Spleen (tissue), 11 donors: Measurements from ENCODE around the gene SLC12A5. TPM values are rescaled to one million over a fixed set of nuclear protein-coding genes. Genes with fewer than 3 reads are reported as not detected.

Experiments
- DNase-seq: peaks from one replicate; pipeline ENCODE4 v3.0.0-alpha.2; 2020
- H3K27ac ChIP-seq, 8 donors: fragments of 200-600 bp; sonication (generic) in 7 of 8; 1 replicate in 4 of 8; 2 replicates in 4 of 8; pipeline versions ENCODE4 v1.5.0 to v1.8.0; 2016 to 2021; ENCODE audit warnings: inconsistent platforms in 4 of 8, mild to moderate bottlenecking in 4 of 8, moderate library complexity in 1 of 8
- H3K27me3 ChIP-seq, 7 donors: fragments of 200-600 bp; sonication (generic) in 6 of 7; replicated peaks in 1 of 7; 1 replicate in 4 of 7; 2 replicates in 3 of 7; pipeline versions ENCODE4 v1.5.0 to v1.8.0; 2016 to 2021; ENCODE audit warnings: inconsistent platforms in 3 of 7, mild to moderate bottlenecking in 1 of 7
- H3K36me3 ChIP-seq, 6 donors: fragments of 200-600 bp; sonication (generic) in 5 of 6; 1 replicate in 4 of 6; 2 replicates in 2 of 6; pipeline versions ENCODE4 v1.5.0 to v1.8.0; 2016 to 2021; ENCODE audit warnings: inconsistent platforms in 2 of 6
- H3K4me1 ChIP-seq, 6 donors: fragments of 200-600 bp; sonication (generic) in 5 of 6; 1 replicate in 3 of 6; 2 replicates in 3 of 6; pipeline versions ENCODE4 v1.5.0 to v1.8.0; 2016 to 2021; ENCODE audit warnings: inconsistent platforms in 3 of 6
- H3K4me3 ChIP-seq, 8 donors: fragments of 200-600 bp; sonication (generic) in 7 of 8; 1 replicate in 4 of 8; 2 replicates in 4 of 8; pipeline versions ENCODE4 v1.5.0 to v1.8.0; 2016 to 2021; ENCODE audit warnings: inconsistent platforms in 4 of 8, mild to moderate bottlenecking in 4 of 8, moderate library complexity in 2 of 8
- H3K9me3 ChIP-seq, 8 donors: fragments of 200-600 bp; sonication (generic) in 7 of 8; 1 replicate in 4 of 8; 2 replicates in 4 of 8; pipeline versions ENCODE4 v1.5.0 to v1.8.0; 2016 to 2021; ENCODE audit warnings: inconsistent platforms in 4 of 8
- POLR2A ChIP-seq, 3 donors: fragments of 450-650 bp; IDR thresholded peaks; one replicate each; pipeline ENCODE4 v1.5.1; 2017; ENCODE audit warnings: antibody characterized with exemption in 3 of 3, mild to moderate bottlenecking in 1 of 3
- POLR2AphosphoS5 ChIP-seq, 3 donors: sonication (generic); formaldehyde crosslinking; IDR thresholded peaks; one replicate each; pipeline ENCODE4 v1.5.1; 2017; ENCODE audit warnings: antibody characterized with exemption in 3 of 3
- WGBS, 5 donors: extraction: QIAGEN DNeasy Blood & Tissue Kit in 3 of 5; methylation state at CpG; one replicate each; pipeline versions ENCODE4 v1.1.5 to v1.1.7; 2013 to 2018; 5-methylcytosine and 5-hydroxymethylcytosine counted together
- intact Hi-C: fragments of 100-400 bp; cut with DNase I; formaldehyde crosslinking; loops from one replicate; pipeline ENCODE4 v1.15.0; 2023; ENCODE audit warnings: low total_unique reads
- polyA plus RNA-seq, 3 donors: library from polyadenylated mRNA; stranded (reverse); fragments of 200-250 nt; gene quantifications; one replicate each; pipeline ENCODE4 v1.2.1, GENCODE V29; 2013
- total RNA-seq, 7 donors: library from RNA; depleted of rRNA in 3 of 7; stranded (reverse); fragments of >200 nt in 3 of 7; fragmentation: NEBNext Ultra II Directional in 4 of 7; extraction: Animal tissue kit (Norgen Biotek cat#: 25700) in 4 of 7; gene quantifications; one replicate each; pipeline versions ENCODE4 v1.1.0 to v1.2.1, GENCODE V29; 2016 to 2021
- TF ChIP-seq, protein P1 (sequence below), 11 experiments: fragments of 200-600 bp in 7 of 11; fragments of 450-650 bp in 4 of 11; sonication (generic) in 4 of 11; IDR thresholded peaks in 8 of 11; conservative IDR thresholded peaks in 3 of 11; 1 replicate in 7 of 11; 2 replicates in 4 of 11; pipeline versions ENCODE4 v1.4.0 to v1.8.0; 2016 to 2021; ENCODE audit warnings: antibody characterized with exemption in 11 of 11, inconsistent platforms in 4 of 11, mild to moderate bottlenecking in 1 of 11
- donor health status: healthy with polysubstance abuse.
- donor health status: DM: no; HTN: no; CAD: no; lungs with moderate emphysema.
- donor health status: DM: no; HTN: no; CAD: no.
- donor health status: Bipolar disorder and iron deficiency.
- donor health status: healthy.
- donor health status: DM: no; HTN: no; CAD: no.
- donor health status: DM: yes; HTN: yes; CAD: no.

The SLC12A5 gene
- total and polyA plus RNA-seq, 10 donors, result 0.20 to 8.7 (median 2.7) TPM

DNA sequence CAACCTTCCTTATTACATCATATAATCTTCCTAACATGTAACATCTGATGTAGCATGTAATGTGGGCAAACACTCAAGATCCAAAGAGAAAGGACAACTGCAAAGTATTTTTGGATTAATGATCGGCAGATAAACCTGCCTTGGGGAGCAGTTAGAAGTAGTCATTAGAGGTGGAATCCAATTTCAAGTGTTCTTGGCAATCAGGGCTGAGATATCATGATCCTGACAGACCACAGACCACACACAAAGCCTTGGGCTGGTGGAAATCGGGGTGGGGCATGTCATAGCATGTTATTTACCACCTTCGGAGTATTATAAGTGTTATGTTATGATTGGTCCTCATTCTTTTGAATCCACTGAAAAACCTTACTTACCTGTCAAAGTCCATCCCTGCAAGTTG is 44.4 kb downstream of the SLC12A5 start:
- H3K4me3 ChIP-seq, result no peak overlapping the region
- DNase-seq, result no peak
- H3K9me3 ChIP-seq, result no peaks in the 10 kb centered on the region
- peaks cover 3 to 82% (median 55%) of the 10 kb centered on the region in 6 donors for H3K36me3 ChIP-seq
- H3K27ac ChIP-seq, result no peak overlapping the region
- 90 to 95% (median 92%) methylated on average over 3 of the region's 3 CpGs for WGBS, 5 donors
- intact Hi-C loops, result no loop called here
- TF ChIP-seq, protein P1, sequence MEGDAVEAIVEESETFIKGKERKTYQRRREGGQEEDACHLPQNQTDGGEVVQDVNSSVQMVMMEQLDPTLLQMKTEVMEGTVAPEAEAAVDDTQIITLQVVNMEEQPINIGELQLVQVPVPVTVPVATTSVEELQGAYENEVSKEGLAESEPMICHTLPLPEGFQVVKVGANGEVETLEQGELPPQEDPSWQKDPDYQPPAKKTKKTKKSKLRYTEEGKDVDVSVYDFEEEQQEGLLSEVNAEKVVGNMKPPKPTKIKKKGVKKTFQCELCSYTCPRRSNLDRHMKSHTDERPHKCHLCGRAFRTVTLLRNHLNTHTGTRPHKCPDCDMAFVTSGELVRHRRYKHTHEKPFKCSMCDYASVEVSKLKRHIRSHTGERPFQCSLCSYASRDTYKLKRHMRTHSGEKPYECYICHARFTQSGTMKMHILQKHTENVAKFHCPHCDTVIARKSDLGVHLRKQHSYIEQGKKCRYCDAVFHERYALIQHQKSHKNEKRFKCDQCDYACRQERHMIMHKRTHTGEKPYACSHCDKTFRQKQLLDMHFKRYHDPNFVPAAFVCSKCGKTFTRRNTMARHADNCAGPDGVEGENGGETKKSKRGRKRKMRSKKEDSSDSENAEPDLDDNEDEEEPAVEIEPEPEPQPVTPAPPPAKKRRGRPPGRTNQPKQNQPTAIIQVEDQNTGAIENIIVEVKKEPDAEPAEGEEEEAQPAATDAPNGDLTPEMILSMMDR (IDR thresholded peaks at IDR 0.05 in 8 of 11, conservative IDR thresholded peaks at IDR 0.05 in 3 of 11), result no peak
- TF ChIP-seq POLR2A (IDR thresholded peaks at IDR 0.05) (no peak), POLR2AphosphoS5 (IDR thresholded peaks at IDR 0.05) (no peak)
- H3K27me3 ChIP-seq, result no peaks in the 10 kb centered on the region
- no peaks in the 10 kb centered on the region for H3K4me1 ChIP-seq

DNA sequence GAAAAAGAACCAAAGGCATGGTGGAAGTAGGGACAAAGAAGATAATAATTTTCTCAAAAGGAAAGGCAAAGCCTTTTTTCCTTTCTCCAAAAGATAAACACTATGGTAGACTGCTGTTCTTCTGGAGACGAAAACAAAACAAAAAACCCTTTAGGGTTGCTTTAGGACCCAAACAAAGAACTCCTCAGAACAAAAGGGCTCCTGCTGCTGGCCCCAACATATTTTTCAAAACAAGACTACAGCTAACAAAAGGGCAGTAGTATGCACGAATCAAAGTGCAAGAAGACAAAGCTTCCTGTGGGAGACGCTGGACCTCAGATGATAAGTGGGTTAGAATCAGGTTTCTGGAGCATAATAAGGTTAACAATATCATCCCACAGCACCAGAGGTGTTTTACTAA is 45.0 kb downstream of the SLC12A5 start:
- intact Hi-C loops, result no loop called here
- TF ChIP-seq POLR2AphosphoS5 (IDR thresholded peaks at IDR 0.05) (no peak), POLR2A (IDR thresholded peaks at IDR 0.05) (no peak)
- TF ChIP-seq, protein P1 (IDR thresholded peaks at IDR 0.05 in 8 of 11, conservative IDR thresholded peaks at IDR 0.05 in 3 of 11), result no peak

DNA sequence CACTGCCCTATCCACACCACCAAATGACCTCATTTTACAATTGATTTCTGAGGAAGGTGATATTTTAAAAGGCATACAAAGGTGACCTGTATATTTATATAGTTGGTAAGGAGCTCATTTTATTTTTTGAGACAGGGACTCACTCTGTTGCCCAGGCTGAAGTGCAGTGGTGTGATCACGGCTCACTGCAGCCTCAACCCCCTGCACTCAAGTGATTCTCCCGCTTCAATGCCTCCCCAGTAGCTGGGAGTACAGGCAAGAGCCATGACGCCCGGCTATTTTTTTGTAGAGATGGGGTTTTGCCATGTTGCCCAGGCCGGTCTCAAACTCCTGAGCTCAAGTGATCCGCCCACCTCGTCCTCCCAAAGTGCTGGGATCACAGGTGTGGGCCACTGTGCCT is 47.8 kb downstream of the SLC12A5 start:
- H3K27me3 ChIP-seq, result no peaks in the 10 kb centered on the region
- WGBS, 5 donors, result 88 to 97% (median 91%) methylated on average over 7 of the region's 7 CpGs
- H3K36me3 ChIP-seq, result peaks cover 0 to 74% (median 46%) of the 10 kb centered on the region in 6 donors
- no peaks in the 10 kb centered on the region for H3K9me3 ChIP-seq
- peaks cover 0 to 31% (median 14%) of the 10 kb centered on the region in 6 donors for H3K4me1 ChIP-seq
- TF ChIP-seq POLR2AphosphoS5 (IDR thresholded peaks at IDR 0.05), result no peak
- TF ChIP-seq, protein P1 (IDR thresholded peaks at IDR 0.05 in 8 of 11, conservative IDR thresholded peaks at IDR 0.05 in 3 of 11), result no peak
- no peak for TF ChIP-seq POLR2A (IDR thresholded peaks at IDR 0.05)
- H3K4me3 ChIP-seq, result no peak overlapping the region
- DNase-seq, result no peak
- intact Hi-C loops, result no loop called here
- H3K27ac ChIP-seq, result no peak overlapping the region

More for the DNA sequence above, 45.0 kb downstream of the SLC12A5 start:
- 83 to 92% (median 86%) methylated on average over 3 of the region's 3 CpGs for WGBS, 5 donors
- Histone ChIP-seq H3K4me3 (no peak overlapping the region), H3K36me3 (peaks cover 3 to 82% (median 55%) of the 10 kb centered on the region in 6 donors), H3K27me3 (no peaks in the 10 kb centered on the region), H3K9me3 (no peaks in the 10 kb centered on the region), H3K4me1 (peaks cover 0 to 4% (median 0%) of the 10 kb centered on the region in 6 donors), H3K27ac (no peak overlapping the region)
- DNase-seq, result no peak

DNA sequence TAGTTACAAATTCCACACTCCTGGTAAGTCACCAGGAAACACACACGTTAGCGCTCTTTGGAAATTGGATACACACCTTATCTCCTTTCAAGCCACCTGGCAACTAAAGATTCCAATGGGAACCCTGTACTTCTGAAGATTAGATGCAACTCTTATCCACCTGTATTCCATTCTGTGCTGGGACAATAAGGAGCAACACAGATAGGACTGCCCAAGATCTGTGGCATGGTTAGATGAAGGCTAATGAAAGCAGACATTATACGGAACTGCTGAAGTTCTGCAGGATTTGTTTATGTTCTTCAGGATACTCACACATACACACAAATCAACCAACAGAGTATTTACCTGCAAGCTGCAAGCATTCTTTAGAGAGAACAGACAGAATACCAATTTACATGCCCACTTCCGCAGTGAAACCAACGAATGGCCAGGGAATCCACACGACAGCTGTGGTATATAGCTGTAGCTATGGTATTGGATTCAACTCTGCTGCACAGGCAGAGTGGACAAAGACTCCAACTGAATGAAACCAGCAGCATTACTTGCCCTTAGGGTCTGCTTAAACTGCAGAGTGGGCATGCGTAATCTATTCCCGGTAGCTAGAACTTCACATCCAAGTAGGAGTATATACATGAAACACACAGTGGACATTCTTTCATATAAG is 48.8 kb downstream of the SLC12A5 start:
- no peak for DNase-seq
- Histone ChIP-seq H3K27ac (no peak overlapping the region), H3K9me3 (no peaks in the 10 kb centered on the region), H3K27me3 (no peaks in the 10 kb centered on the region), H3K36me3 (peaks cover 0 to 69% (median 45%) of the 10 kb centered on the region in 6 donors), H3K4me1 (peaks cover 0 to 41% (median 24%) of the 10 kb centered on the region in 6 donors), H3K4me3 (no peak overlapping the region)
- TF ChIP-seq POLR2A (IDR thresholded peaks at IDR 0.05) (no peak), POLR2AphosphoS5 (IDR thresholded peaks at IDR 0.05) (no peak)
- TF ChIP-seq, protein P1 (IDR thresholded peaks at IDR 0.05 in 8 of 11, conservative IDR thresholded peaks at IDR 0.05 in 3 of 11), result no peak
- 93 to 99% (median 95%) methylated on average over 8 of the region's 8 CpGs for WGBS, 5 donors
- intact Hi-C loops, result no loop called here
